GM12875 (cell line): ENCODE data around the gene GORASP1.

Experiments
- H3K4me3 ChIP-seq: one replicate; pipeline ENCODE4 v1.5.1; 2011; ENCODE audit warnings: low read depth, low read length, control low read depth
- CTCF ChIP-seq: IDR thresholded peaks from 2 replicates; pipeline ENCODE4 v1.5.1; 2011; ENCODE audit warnings: low read depth, mild to moderate bottlenecking, control low read depth, inconsistent platforms, low read length, moderate library complexity, borderline replicate concordance; ENCODE audit not compliant: insufficient read depth

The GORASP1 gene

GRCh38 chr3:39080026-39080425, 27.4 kb downstream of the GORASP1 start:
- H3K4me3 ChIP-seq = no peak overlapping the region
- TF ChIP-seq CTCF = no peak

GRCh38 chr3:39079530-39079929, 27.9 kb downstream of the GORASP1 start:
- no peak overlapping the region for H3K4me3 ChIP-seq
- no peak for TF ChIP-seq CTCF

GRCh38 chr3:39075910-39076309, 31.5 kb downstream of the GORASP1 start:
- no peak overlapping the region for H3K4me3 ChIP-seq
- TF ChIP-seq CTCF = no peak

- no peak for TF ChIP-seq CTCF
- no peak overlapping the region for H3K4me3 ChIP-seq
Observed at GRCh38 chr3:39068556-39068955, 38.9 kb downstream of the GORASP1 start.

- no peak for TF ChIP-seq CTCF
- H3K4me3 ChIP-seq = no peak overlapping the region
Observed at GRCh38 chr3:39067286-39067685, 40.1 kb downstream of the GORASP1 start.

GRCh38 chr3:39065197-39065596, 42.2 kb downstream of the GORASP1 start:
- TF ChIP-seq CTCF = peak; percentile 73
- H3K4me3 ChIP-seq = no peak overlapping the region

GRCh38 chr3:39064646-39065045, 42.8 kb downstream of the GORASP1 start:
- no peak overlapping the region for H3K4me3 ChIP-seq
- TF ChIP-seq CTCF = no peak
